ENCODE results near the gene CBX8.

DNA sequence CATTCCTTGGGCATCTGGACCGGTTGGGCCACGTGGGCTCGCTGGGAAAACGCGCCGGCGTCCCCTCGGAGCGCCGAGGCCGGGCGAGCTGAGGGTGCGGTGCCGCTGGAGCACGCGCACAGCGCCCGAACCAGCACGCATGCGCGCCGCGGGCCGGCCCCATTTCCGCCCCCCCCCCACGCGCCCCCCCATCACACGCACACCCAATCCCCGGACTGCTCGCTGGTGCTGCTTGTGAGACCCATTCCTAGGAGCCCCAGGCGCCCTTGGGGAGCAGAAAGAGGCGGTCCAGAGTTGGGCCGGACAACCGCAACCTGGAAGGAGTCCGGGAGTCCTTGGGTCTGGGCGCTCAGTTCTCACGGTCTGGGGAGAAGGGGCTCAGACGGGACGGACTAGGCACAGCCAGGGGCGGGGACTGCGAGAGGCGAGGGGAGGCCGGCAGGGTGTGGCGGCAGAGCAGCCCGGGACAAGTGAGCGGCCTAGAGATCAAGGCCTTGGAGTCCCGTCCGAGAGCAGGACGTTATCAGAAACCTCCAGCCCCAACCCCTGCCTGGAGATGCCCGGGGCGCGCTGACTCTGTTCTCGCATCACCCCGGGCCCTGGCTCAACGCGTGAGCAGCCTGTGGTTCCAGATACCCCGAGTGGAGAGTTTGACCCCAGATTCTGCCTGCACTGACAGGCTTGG is 6.0 kb upstream of the CBX8 start:
- TF ChIP-seq GATA3 (IDR thresholded peaks at IDR 0.05; ENCODE audit: low read depth, low read length) (no peak), GATA2 (IDR thresholded peaks at IDR 0.05; ENCODE audit: low read depth, low read length) (no peak)

All from SH-SY5Y (cell line).